Smooth muscle cell of the brain vasculature (primary cell): Measurements from ENCODE around the gene ADAM8.

ENCODE experiments used
- DNase-seq: peaks from one replicate; pipeline ENCODE4 v3.0.0-alpha.2; 2012; ENCODE audit warnings: low read depth, low spot score

The ADAM8 gene

DNA sequence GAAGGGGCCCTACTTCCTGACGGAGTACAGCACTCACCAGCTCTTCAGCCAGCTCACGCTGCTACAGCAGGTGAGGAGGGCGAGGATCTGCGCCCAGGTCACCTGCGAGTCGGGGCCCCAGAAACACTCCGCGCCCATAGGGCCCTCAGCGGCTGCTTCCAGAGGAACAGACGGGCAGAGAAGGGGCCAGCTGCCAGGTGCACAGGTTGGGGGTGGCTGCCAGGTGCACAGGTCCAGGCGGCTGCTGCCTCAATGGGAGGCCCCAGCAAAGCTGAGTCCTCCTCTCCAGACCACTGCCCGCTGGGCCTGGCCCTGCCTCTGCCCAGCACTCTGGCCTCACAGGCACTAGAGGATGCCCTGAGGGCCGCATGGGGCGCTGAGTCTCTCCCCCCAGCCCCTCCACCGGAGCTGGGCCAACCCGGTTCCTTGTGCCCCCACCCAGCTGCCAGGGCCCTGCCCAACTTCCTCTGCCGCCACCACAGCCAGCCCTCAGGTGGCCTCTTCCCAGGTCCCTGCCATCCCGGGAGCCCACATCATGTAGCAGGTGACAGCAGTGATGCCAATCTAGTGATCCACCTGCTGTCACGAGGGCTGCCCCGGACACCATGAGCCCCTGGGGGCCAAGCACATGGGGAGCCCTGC lies 63.7 kb downstream of the ADAM8 start:
- no peak for DNase-seq
